Superior temporal gyrus (tissue), 1 donor: ENCODE data around the gene TTC31.

Source experiments
- DNase-seq: peaks from one replicate; pipeline ENCODE4 v3.0.0-alpha.2; 2016; ENCODE audit errors: extremely low spot score

The TTC31 gene

DNA sequence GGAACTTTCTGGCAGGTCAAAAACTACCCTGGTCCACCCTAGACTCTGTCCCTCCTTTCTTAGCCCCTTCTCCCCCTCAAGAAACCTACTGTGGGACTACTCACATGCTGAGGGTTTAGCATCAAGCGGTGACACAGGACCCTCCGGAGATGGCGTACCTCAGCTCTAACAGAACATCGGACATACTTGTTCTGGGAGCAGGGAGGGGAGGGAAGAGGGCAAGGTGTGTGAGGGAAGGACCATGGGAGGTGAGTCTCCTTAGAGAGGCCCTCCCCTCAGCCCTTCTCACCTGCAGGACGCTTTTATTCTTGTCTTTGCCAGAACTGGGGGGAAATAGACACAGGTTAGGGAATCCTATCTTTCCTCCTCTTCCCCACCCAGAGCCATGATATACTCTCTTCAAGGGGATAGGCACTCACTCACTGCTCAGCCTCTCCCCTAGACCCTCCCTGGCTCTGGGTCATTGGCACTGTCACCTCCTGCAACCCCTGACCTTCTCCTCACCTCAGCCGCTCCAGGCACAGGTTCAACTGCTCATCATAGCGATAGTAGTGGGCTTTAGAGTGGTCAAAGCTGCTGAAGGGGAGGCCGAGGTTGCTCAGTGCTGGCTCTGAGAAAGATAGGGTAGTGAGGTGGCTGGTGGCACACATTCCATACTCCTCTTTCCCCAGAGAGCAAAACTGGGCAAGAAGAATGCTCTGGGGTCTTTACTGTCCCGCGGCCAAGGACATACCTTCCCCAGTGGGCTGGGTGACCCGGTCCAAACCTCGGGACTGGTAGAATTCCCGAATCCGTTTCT, 22.8 kb downstream of the TTC31 start:
- DNase-seq: no peak

DNA sequence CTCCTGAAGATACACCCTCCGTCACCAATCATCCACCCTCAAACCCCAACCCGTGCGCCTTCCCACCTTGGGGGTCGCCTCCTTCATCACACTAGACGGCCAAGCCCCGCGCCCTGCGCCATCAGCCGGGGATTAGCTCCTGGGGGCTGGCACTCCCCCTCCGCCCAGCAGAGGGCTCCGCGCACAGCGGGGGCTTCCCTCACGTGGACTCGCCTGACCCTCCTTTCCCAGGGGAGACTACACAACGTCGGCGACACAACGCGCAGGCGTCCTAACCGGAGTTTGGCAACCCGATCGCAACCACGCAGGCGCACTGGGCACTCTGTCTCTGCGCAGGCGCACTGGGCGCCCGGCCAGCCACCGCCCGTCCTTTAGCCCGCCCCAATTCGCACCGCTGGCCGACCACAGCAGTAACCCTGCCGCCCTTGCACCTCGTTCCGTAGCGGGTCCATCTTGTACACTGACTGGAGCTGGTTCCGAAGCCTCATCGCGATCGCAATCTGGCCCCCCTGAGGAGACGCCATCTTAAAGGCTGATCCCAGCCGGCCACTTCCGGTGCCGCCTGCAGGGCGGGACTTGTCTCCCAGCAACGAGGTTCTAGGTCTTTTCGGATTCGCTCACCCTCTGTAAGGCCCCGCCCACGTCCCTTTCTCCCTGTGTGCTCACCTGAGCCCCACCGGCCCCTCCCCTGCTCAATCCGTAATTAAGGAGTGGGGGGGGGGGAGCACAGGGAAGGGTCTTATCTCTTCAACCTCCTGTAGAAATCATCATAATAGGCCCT, 24.5 kb downstream of the TTC31 start, which contains the start of gene PCGF1:
Gene PCGF1, minus strand, starts transcription at position 551 of the 781 bp plus-strand sequence. Its CDS starts 27 bp downstream, at position 524.
- DNase-seq: peak; percentile 99

DNA sequence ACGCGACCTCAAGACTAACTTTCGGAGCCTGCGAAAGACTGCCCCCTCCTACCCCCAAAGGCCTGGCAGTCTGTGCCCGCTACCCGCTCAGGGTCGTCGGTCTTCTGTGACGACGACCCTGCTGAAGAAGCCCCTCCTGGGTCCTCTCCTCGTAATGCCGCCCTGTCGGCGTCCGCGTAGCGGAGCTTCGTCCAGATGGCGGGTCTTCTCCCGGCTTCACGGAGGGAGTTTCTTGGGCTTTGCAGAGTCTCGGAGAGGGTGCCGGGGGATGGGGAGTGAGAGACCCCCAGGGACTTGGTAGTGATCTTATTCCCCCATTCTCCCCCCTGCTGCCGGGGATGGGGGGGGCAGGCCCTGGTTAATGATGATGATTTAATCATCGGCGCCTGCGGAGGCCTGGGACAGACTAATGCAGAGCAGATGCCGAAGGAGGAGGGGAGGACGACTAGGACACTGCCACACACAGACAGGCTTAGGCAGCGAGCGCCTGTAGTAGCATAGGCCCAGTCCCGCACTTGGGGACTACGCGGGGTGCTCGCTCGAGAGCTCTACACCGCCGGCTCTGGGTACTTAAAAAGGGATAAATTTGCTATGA, 25.1 kb downstream of the TTC31 start:
- DNase-seq: no peak

DNA sequence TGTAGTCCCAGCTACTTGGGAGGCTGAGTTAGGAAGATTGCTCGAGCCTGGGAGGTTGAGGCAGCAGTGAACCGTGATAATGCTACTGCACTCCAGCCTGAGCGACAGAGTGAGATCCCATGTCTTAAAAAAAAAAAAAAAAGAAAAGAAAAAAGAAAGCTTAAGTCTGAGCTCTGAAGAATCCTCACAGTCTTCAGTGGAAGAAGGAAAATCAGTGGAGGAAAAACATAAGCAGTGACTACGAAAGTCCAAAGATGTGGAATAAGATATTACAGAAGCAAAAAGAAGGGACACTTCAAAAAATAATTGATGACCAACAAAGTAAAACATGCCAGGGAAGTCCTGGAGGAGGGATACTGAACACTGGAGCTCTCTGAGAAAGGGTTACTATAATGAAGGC, 27.4 kb downstream of the TTC31 start:
- no peak for DNase-seq

DNA sequence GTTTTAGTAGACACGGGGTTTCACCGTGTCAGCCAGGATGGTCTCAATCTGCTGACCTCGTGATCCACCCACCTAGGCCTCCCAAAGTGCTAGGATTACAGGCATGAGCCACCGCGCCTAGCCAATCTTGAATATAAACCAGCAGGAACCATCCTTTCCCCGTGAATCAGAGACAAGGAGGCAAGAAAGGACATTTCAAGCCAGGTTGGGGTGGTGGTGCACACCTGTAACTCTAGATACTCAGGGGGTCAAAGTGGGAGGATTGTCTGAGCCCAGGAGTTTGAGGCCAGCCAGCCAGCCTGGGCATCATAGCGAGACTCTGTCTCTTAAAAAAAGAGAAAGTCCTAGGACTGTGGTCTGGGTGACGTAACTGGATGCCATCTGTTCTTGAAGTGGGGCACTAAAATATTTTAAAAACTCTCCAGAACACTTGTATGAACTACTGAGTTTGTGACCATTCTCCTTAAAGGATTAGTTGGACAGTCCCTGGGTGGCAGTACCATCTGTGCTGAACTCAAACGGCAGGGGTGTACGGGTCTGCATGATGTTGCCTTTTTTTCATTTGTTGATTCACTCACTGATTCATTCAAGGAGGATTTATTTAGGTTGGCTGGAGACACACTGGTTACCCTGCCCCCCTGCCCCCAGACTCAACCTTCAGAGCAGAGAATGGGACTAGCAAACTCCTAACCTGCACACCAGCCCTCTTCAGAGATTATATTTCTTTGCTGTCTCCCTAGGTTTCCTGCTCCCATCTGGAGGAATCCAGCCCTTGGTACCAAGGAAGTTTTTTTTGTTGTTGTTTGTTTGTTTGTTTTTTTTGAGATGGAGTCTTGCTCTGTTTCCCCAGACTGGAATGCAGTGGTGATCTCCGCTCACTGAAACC, 28.5 kb downstream of the TTC31 start:
- DNase-seq: no peak

DNA sequence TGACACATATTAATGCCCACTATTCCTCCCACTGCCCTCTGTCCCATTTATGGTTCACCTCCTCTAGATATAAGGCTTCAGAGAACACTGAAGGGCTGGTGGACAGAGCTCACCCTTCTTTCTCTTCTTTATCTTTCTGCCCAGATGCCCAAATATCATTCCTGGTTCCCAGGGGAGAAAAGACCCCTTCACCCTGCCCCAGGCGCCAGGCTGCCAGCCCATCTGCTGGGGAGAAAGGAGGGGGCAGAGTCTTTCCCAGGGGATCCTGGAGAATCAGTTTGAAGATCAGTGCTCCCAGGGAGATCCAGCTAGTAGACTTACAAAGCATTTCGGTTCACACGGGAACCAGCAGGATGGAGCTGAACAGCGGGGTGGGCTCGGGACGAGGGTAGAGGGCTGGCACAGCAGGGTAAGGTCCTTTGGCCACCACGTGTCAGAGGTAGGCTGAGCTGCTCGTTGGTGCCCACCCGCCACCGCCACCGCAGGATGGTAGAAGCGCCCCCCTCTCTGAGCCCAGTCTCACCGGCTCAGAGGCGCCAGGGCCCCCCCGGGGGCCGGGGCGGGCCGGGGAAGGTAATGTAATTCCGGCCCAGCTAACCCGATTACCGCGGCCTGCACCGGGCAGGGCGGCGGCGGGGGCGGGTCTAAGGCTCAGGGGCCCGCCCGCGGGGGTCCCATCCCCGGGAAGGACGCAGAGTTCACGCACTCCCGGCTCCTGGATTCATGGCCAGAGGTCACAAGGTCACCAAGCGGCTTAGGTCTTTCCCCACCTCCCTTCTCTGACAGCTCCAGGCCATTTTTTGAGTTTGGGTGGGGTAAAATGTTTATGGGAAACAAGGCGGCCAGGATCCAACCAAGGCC, 30.1 kb downstream of the TTC31 start:
- no peak for DNase-seq

DNA sequence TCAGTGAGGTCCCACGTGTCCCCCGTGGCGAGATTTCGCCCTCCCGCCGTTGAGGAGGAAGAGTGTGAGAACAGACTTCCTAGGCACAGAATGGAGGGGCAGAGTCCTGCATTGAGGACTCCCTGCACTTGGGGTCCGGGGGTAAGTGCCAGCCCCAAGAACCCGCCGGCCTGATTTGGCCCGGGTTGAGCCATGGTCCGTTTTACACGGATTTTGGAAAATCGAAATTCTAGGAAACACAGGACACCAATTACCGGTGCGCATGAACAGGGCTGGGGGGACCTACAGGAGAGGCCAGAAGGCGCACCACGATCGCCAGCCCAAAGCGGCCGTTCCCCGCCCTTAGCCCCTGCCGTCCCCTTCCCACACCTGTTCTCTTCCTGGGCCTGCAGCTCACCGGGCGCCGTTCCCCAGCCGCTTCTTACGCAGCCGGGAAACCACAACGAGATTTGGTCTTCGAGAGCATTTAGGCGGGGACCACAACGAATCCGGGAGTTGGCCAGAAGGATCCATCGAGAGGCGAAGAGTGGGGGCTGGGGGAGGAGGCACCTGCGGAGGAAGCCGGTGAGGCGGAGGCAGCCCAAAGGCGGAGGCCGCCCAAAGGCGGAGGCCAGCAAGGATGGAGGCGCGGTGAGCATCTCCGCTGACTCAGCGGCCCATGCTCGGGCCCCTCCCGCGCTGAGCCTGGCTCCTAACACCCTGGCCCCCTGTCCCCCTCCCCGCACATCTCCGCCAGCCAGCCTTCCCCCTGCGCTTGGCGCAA, 30.9 kb downstream of the TTC31 start:
- no peak for DNase-seq

DNA sequence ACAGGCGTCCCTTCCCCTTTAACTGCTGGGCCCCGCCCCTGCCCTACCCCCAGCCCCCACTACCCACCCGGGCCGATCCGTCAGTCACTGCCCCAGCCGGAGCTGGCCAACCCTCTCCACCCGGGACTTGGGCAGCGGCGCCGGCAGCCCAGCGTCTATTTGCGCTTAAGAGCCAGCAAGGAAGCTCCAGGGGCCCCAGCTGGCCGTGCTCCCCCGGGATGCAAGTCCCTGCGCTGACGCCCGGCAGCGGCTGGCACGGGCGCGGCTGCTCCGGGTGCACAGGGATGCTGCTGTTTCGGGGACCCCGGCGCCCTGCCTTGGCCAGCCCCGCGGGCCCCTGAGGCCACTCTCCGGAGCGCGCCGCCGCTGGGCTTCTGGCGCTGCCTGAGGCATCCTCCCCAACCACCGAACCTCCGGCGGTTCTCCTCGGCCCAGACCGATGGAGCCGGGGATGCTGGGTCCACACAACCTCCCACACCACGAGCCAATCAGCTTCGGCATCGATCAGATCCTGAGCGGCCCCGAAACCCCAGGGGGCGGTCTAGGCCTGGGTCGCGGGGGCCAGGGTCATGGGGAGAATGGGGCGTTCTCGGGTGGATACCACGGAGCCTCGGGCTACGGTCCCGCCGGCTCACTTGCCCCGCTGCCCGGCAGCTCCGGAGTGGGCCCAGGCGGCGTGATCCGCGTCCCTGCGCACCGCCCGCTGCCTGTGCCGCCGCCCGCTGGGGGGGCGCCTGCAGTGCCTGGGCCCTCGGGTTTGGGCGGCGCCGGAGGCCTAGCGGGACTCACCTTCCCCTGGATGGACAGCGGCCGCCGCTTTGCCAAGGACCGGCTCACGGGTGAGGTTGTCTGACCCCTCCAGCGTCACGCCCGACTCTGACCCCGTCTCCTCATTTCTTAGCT, 31.7 kb downstream of the TTC31 start, which contains the start of gene TLX2:
Gene TLX2, plus strand, starts transcription at position 83 of the 903 bp plus-strand sequence. Its CDS starts 357 bp downstream, at position 440.
- DNase-seq: no peak

DNA sequence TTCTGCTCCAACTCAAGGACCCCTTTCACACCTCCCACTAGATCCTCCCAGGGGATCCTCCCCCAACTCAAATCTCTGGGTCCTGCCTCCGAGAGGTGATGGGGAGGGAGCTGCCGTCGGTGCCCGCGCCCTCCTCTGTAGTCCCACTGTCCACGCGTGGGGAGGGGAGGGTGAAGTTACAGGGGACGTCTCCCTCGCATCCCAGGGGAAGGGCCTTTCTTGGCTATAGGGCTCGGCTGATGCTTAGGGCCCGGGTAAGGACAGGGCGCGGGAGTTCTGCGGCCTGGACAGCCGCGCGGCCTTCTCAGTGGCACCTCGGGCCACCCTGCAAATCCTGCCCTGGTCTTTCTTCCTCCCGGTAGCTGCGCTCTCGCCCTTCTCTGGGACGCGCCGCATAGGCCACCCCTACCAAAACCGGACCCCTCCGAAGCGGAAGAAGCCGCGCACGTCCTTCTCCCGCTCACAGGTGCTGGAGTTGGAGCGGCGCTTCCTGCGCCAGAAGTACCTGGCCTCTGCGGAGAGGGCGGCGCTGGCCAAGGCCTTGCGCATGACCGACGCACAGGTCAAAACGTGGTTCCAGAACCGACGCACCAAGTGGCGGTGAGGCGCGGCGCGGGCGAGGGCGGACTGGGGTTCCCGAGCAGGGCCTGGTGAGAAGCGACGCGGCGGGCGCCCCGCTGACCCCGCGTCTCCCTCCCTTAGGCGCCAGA, 32.5 kb downstream of the TTC31 start:
- no peak for DNase-seq

DNA sequence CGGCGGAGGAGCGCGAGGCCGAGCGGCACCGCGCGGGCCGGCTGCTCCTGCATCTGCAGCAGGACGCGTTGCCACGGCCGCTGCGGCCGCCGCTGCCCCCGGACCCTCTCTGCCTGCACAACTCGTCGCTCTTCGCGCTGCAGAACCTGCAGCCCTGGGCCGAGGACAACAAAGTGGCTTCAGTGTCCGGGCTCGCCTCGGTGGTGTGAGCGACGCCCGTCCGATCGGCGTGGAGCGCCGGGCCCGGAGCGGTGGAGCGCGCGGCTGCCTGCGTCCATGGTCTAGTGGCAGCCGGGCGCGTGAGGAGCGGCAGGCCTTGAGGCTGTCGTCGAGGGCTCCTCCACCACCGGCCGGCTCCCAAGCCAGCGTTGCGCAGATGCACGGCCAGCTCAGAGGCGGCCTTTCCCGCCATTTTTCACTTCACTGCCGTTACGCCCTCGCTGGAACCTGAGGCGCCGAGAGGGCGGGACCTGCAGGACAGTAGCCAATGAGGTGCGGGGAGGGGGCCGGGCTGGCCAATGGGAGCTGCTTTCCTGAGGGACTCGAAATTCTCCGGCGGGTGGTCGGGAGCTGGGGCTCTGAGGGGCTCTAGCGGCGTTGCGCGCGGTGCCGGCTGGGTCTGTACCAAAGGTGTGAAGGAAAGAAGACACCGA, 33.2 kb downstream of the TTC31 start:
- DNase-seq: no peak

DNA sequence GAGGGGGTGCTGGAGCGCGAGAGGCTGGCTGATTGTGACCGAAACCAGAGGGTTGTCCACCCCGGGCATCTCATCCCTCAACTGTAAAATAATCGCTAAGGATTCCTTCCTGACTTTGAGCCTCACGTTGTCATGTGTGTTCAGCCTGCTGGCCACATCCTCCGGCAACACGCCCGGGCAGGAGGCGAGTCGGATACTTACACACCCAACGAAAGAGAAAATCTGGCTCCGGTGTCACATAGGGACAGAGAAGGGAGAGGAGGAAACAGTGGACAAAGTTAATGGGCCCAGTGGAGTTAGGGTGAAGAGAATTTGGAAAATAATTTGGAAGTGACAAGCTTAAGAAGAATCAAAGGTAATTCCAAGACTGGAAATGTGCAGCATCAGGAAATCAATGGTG, 33.8 kb downstream of the TTC31 start:
- DNase-seq: no peak

DNA sequence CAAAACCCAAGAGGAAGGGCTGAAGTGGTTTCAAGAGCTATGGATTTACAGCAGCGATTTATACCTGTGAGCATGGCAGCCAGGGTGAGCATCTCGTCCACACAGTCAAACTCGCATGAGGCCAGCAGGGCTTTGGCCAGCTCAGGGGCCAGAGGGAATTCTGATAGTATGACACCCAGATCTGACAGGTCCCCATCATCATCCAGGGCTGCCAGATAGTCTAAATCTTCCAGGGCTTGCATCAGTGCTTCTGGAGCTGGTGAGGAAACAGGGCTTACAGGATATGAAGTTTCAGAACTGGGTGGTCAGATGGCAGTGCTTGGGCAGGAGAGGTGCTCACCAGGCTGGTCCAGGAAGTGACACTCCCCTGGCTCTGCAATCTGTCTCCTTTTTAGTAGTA, 39.6 kb downstream of the TTC31 start:
- DNase-seq: no peak

DNA sequence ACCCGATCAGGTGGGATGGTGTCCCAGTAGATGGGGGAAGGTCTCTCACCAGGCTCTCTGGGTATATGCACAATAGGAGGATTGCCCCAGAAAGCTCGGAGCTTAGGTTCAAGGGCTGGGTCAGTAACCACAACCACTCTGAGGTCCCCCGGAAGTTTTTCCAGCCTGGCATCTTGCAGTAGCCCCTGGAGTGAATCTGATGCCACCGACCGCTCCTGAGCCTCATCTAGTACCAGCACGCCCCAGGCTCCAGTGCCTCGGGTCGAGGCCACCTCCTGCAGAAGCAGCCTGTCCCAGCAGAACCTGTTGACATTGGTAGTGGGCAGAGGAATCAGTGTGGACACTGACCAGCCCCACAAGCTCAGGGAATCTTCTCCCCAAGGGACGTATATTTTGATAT, 41.1 kb downstream of the TTC31 start:
- DNase-seq: no peak

DNA sequence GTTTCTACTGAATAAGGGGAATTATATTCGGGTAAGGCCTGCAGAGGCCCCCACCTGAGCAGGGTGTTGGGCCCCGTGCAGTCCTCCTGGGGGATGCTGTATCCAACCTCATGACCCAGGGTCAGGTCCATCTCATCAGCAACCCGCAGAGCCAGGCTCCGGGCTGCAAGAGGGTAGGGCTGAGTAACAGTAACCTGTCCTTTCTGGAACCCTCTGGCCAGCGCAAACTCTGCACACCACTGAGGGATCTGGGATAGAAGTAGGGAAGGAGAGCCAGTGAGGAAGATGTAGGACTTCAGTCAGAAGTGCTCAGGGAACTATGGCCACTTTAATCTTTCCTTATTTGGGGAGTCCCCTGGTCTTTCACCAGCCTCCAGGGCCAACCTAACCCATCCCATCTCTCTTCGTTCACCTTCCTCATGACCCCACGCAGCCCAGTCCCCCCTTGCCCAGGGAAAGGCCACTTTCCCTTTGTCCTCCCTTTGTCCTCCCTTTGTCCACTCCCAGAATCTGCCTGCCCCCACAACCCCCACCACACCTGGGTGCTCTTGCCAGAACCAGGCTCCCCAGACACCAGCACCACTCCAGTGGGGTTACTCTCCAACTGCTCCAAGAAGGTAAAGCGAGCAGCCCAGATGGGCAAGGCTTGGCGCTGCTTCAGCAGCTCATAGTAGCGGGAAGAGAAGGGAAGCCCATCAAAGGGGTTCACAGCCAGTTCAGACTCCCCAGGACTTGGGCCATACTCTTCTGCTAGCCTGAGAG, 42.3 kb downstream of the TTC31 start:
- DNase-seq: no peak

DNA sequence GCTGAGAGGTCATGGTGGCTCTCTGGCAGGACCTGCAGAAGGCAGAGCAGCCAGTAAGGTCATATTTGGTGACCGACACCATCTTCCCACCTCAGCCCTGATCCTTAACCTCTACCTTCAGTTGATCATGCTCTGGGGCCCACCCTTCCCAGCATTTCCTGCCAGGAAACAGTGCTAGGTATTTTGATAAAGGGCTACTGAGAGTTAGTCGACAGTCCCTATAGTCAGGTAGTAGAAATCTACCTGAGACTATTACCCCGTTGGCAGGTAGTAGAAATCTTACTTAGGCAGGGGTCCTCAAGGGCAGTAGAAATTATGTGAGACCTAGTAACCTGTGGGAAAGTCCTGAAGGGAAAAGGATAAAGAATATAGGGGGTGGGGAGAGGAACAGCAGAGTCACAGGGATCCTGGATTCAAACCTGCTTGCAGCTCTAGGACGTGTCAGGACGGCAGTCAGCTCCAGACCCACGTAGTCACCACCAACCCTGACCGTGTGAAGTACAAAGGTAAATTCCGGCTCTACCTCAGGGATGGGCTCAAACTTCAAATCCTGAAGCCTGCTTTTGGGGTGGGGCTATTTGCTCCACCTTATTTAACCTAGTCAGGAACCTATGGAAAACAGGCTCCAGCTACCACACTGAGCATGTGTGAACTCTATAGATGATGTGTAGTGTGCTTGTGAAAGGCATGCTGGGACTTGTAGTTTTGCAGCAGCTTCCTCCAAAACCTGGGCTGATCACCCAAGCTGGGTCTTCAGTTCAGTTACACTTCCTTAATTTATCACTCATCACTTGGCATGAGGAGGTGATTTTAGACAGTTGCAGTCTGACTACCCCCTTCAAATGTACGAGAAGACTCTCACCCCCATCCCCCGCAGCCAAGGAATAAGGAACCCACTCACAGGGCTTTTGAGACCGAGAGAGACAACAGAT, 43.1 kb downstream of the TTC31 start, which contains the start of gene DQX1:
Gene DQX1, minus strand, starts transcription at position 515 of the 932 bp plus-strand sequence. Its CDS starts 502 bp downstream, at position 13.
- DNase-seq: no peak
